Tibial artery (tissue), 4 donors: ENCODE results near the gene PRPF19.

ENCODE experiments used
- DNase-seq, 2 donors: peaks; one replicate each; pipeline ENCODE4 v3.0.0-alpha.2; 2019
- H3K27ac ChIP-seq, 2 donors: fragments of 200-600 bp; sonication (generic) in 1 of 2; 1 replicate in 1 of 2; 2 replicates in 1 of 2; pipeline ENCODE4 v1.5.1; 2018 to 2019; ENCODE audit warnings: mild to moderate bottlenecking in 1 of 2
- H3K27me3 ChIP-seq, 2 donors: fragments of 200-600 bp; sonication (generic) in 1 of 2; one replicate each; pipeline versions ENCODE4 v1.5.1 to v1.6.0; 2016 to 2019
- H3K36me3 ChIP-seq, 3 donors: fragments of 200-600 bp; sonication (generic) in 2 of 3; one replicate each; pipeline ENCODE4 v1.5.1; 2016 to 2019; ENCODE audit warnings: mild to moderate bottlenecking in 2 of 3
- H3K4me1 ChIP-seq, 4 donors: fragments of 200-600 bp; sonication (generic) in 2 of 4; 1 replicate in 3 of 4; 2 replicates in 1 of 4; pipeline ENCODE4 v1.5.1; 2016 to 2019
- H3K4me3 ChIP-seq, 2 donors: fragments of 200-600 bp; sonication (generic) in 1 of 2; 1 replicate in 1 of 2; 2 replicates in 1 of 2; pipeline ENCODE4 v1.5.1; 2018 to 2019; ENCODE audit warnings: mild to moderate bottlenecking in 2 of 2
- H3K9me3 ChIP-seq, 3 donors: fragments of 200-600 bp; sonication (generic) in 1 of 3; one replicate each; pipeline ENCODE4 v1.5.1; 2016 to 2019
- CTCF ChIP-seq, 2 experiments: fragments of 200-600 bp in 1 of 2; fragments of 450-650 bp in 1 of 2; IDR thresholded peaks; one replicate each; pipeline ENCODE4 v1.5.1; 2017 to 2019; ENCODE audit warnings: antibody characterized with exemption in 2 of 2, mild to moderate bottlenecking in 1 of 2, moderate library complexity in 1 of 2
- intact Hi-C: fragments of 100-400 bp; cut with DNase I; formaldehyde crosslinking; loops from one replicate; pipeline ENCODE4 v1.15.0; 2023; ENCODE audit warnings: low total_unique reads

PRPF19 gene

GRCh38 chr11:60906132-60906972 lies at the start of gene PRPF19:
PRPF19 (minus strand) TSS chr11:60906585; CDS start chr11:60906382, 203 bp downstream.
- no peaks in the 10 kb centered on the region for H3K9me3 ChIP-seq
- H3K36me3 ChIP-seq = peaks cover 16 to 25% (median 23%) of the 10 kb centered on the region in 3 donors
- intact Hi-C loops = no loop called here
- TF ChIP-seq CTCF (IDR thresholded peaks at IDR 0.05) = no peak
- peaks cover 0 to 27% (median 18%) of the 10 kb centered on the region in 4 donors for H3K4me1 ChIP-seq
- peak; percentile 97 to 99 for DNase-seq
- H3K4me3 ChIP-seq = peak within 1 kb of the TSS; percentile 85 to 95
- no peaks in the 10 kb centered on the region for H3K27me3 ChIP-seq
- peak within 1 kb of the TSS; percentile 94 to 95 for H3K27ac ChIP-seq

DNA sequence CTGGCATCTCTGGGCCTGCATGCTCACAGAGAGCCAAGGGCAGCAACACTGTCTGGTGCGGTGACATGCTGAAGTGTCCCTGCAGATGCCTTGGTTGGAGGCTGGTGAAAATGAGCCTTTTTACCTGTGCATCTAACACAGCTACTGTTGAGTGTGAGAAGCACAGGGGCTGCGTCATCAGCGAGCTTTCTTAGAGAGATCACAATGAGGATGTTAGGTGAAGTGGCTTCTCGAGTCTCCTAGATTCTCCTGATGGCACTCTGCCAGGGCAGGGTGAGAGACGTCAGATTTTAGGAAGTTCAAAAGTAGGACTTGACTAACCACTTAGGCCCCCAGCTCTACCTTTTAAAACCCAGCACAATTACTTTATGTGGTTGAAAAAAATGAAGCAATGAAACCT lies 49.2 kb upstream of the PRPF19 start:
- Histone ChIP-seq H3K36me3 (no peaks in the 10 kb centered on the region), H3K27ac (no peak overlapping the region), H3K9me3 (no peaks in the 10 kb centered on the region), H3K4me3 (no peak overlapping the region), H3K4me1 (peaks cover 0 to 16% (median 3%) of the 10 kb centered on the region in 4 donors), H3K27me3 (no peaks in the 10 kb centered on the region)
- TF ChIP-seq CTCF (IDR thresholded peaks at IDR 0.05) = no peak
- intact Hi-C loops = no loop called here
- DNase-seq = no peak

DNA sequence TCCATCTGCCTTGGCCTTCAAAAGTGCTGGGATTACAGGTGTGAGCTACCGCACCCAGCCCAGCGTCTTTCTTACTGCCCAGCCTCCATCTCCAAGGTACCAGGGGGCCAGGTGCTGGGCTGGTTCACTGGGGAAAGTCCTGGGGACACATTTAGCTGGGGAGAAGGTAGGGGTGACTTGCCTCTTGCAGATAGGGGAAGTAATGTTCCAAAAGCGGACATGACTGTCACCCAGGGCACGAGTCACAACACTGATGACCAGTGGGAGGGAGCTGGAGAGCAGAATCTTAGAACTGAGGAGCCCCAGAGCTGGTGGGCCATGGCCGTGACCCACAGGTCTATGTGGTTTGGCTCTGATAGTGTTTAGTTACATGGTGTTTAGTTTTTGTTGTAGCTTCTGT lies 48.0 kb upstream of the PRPF19 start:
- Histone ChIP-seq H3K27me3 (no peaks in the 10 kb centered on the region), H3K36me3 (no peaks in the 10 kb centered on the region), H3K27ac (no peak overlapping the region), H3K4me3 (no peak overlapping the region), H3K4me1 (peaks cover 0 to 25% (median 6%) of the 10 kb centered on the region in 4 donors), H3K9me3 (no peaks in the 10 kb centered on the region)
- DNase-seq = no peak
- intact Hi-C loops = no loop called here
- TF ChIP-seq CTCF (IDR thresholded peaks at IDR 0.05) = no peak

- Histone ChIP-seq H3K4me3 (no peak overlapping the region), H3K36me3 (no peaks in the 10 kb centered on the region), H3K9me3 (no peaks in the 10 kb centered on the region), H3K4me1 (peaks cover 0 to 25% (median 6%) of the 10 kb centered on the region in 4 donors), H3K27me3 (no peaks in the 10 kb centered on the region), H3K27ac (peak overlapping the region in 1 of 2 donors; percentile 12)
- no peak for DNase-seq
- intact Hi-C loops = no loop called here
- no peak for TF ChIP-seq CTCF (IDR thresholded peaks at IDR 0.05)
Observed at GRCh38 chr11:60953781-60954180, 47.4 kb upstream of the PRPF19 start.

DNA sequence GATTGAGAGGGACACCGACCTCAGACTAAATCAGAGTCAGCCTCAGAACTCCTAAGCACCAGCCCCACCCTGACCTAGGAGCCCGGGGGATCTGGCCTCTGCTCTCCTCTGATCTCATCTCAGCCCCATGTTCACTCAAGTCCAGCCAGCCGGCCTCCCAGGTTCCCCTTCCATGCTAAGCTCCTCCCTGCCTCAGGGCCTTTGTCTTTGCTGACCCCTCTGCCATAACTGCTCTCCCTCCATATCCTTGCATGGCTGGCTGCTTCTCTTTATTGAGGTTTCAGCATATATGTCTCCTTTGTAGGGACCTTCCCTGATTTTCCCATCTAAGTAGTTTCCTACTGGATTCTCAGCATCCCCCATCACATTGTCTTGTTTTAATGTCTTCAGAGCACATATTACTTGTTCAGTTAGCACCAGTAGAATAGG lies 46.4 kb upstream of the PRPF19 start:
- peaks cover 0 to 25% (median 6%) of the 10 kb centered on the region in 4 donors for H3K4me1 ChIP-seq
- peak overlapping the region; percentile 78 to 81 for H3K27ac ChIP-seq
- no peaks in the 10 kb centered on the region for H3K27me3 ChIP-seq
- no peak for DNase-seq
- no peaks in the 10 kb centered on the region for H3K36me3 ChIP-seq
- intact Hi-C loops = no loop called here
- peak overlapping the region; percentile 60 for H3K4me3 ChIP-seq
- H3K9me3 ChIP-seq = no peaks in the 10 kb centered on the region
- no peak for TF ChIP-seq CTCF (IDR thresholded peaks at IDR 0.05)
